Spleen (tissue), 7 donors: ENCODE data around the gene NGEF.

Experiments
- POLR2A ChIP-seq, 3 donors: fragments of 450-650 bp; IDR thresholded peaks; one replicate each; pipeline ENCODE4 v1.5.1; 2017; ENCODE audit warnings: antibody characterized with exemption in 3 of 3, mild to moderate bottlenecking in 1 of 3
- POLR2AphosphoS5 ChIP-seq, 3 donors: sonication (generic); formaldehyde crosslinking; IDR thresholded peaks; one replicate each; pipeline ENCODE4 v1.5.1; 2017; ENCODE audit warnings: antibody characterized with exemption in 3 of 3
- TF ChIP-seq, protein P1 (sequence below), 11 experiments: fragments of 200-600 bp in 7 of 11; fragments of 450-650 bp in 4 of 11; sonication (generic) in 4 of 11; IDR thresholded peaks in 8 of 11; conservative IDR thresholded peaks in 3 of 11; 1 replicate in 7 of 11; 2 replicates in 4 of 11; pipeline versions ENCODE4 v1.4.0 to v1.8.0; 2016 to 2021; ENCODE audit warnings: antibody characterized with exemption in 11 of 11, inconsistent platforms in 4 of 11, mild to moderate bottlenecking in 1 of 11
- donor health status: DM: no; HTN: no; CAD: no; lungs with moderate emphysema.
- donor health status: DM: no; HTN: no; CAD: no.
- donor health status: DM: no; HTN: no; CAD: no.

DNA sequence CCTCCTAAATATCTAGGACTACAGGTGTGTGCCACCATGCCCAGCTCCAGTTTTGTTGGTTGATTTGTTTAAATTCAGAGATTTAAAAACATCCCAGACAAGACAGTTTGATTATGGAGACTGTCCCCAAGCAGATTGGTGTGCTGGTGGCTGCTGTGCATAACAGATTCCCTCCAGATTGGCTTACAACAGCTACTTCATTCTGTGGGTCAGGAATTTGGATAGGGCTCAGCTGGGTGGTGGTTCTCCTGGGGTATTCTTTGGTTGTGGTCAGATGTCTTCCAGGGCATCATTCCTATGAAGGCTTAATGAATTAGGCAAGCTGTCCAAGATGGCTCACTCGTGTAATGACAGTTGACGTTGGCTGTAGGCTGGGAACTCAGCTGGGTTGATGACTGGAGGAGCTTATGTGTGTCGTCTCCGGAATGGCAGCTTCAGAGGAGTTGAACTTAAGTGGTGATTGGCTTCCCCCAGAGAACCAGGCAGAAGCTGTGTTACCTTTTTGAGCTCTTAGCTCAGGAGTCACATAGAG lies 153.6 kb downstream of the NGEF start:
- no peak for TF ChIP-seq POLR2AphosphoS5 (IDR thresholded peaks at IDR 0.05)
- TF ChIP-seq, protein P1, sequence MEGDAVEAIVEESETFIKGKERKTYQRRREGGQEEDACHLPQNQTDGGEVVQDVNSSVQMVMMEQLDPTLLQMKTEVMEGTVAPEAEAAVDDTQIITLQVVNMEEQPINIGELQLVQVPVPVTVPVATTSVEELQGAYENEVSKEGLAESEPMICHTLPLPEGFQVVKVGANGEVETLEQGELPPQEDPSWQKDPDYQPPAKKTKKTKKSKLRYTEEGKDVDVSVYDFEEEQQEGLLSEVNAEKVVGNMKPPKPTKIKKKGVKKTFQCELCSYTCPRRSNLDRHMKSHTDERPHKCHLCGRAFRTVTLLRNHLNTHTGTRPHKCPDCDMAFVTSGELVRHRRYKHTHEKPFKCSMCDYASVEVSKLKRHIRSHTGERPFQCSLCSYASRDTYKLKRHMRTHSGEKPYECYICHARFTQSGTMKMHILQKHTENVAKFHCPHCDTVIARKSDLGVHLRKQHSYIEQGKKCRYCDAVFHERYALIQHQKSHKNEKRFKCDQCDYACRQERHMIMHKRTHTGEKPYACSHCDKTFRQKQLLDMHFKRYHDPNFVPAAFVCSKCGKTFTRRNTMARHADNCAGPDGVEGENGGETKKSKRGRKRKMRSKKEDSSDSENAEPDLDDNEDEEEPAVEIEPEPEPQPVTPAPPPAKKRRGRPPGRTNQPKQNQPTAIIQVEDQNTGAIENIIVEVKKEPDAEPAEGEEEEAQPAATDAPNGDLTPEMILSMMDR (IDR thresholded peaks at IDR 0.05 in 8 of 11, conservative IDR thresholded peaks at IDR 0.05 in 3 of 11): no peak
- no peak for TF ChIP-seq POLR2A (IDR thresholded peaks at IDR 0.05)
